Measurements from ENCODE around the gene BAIAP3. TPM values are rescaled to one million over a fixed set of nuclear protein-coding genes. Genes with fewer than 3 reads are reported as not detected.
A peak's percentile ranks its signal among the peaks of the same experiment; 100 is the strongest.
"Not testable (repeated sequence)": the region's sequence is repeated elsewhere in the genome, so short reads cannot be mapped to it uniquely, and the experiment has no call there.

Gene BAIAP3
- total and polyA plus RNA-seq, 2 experiments from 2014 or later = 0.23 to 0.86 TPM

GRCh38 chr16:1293921-1294656 lies 39.4 kb upstream of the BAIAP3 start:
- no peak overlapping the region for H2AFZ ChIP-seq
- no peaks in the 10 kb centered on the region for H3K9me2 ChIP-seq (ENCODE audit: insufficient read depth)
- no peaks in the 10 kb centered on the region for H3F3A ChIP-seq (ENCODE audit: insufficient read depth)
- no peak overlapping the region for H3K9ac ChIP-seq
- WGBS, 2 experiments (ENCODE audit: low coverage in 1 of 2, low lambda C conversion rate in 2 of 2, missing lambda C conversion rate in 2 of 2) = 61 to 62% methylated on average over 11 of the region's 11 CpGs
- peaks cover 35% of the 10 kb centered on the region for H3K27me3 ChIP-seq (replicated peaks; ENCODE audit: insufficient read depth)
- H4K20me1 ChIP-seq (ENCODE audit: insufficient read depth) = no peaks in the 10 kb centered on the region
- DNase-seq = no peak
- H3K4me1 ChIP-seq (ENCODE audit: insufficient read depth) = no peaks in the 10 kb centered on the region
- TF ChIP-seq EZH2 (IDR thresholded peaks at IDR 0.05; ENCODE audit: insufficient read depth, poor library complexity, severe bottlenecking) = no peak
- TF ChIP-seq EZH2phosphoT487 (IDR thresholded peaks at IDR 0.05; ENCODE audit: insufficient read depth, low read depth) = no peak
- no peaks in the 10 kb centered on the region for H3K79me2 ChIP-seq (ENCODE audit: insufficient read depth)
- no peak overlapping the region for H3K4me3 ChIP-seq
- H3K4me2 ChIP-seq (ENCODE audit: unreplicated experiment) = no peak overlapping the region
- no peaks in the 10 kb centered on the region for H3K9me3 ChIP-seq (ENCODE audit: low read depth)
- H3K36me3 ChIP-seq (ENCODE audit: low read depth) = no peaks in the 10 kb centered on the region
- no peak overlapping the region for H3K27ac ChIP-seq
- in situ Hi-C loops (cut with MboI) = no loop called here

GRCh38 chr16:1295465-1295864 lies 38.0 kb upstream of the BAIAP3 start:
- Histone ChIP-seq H3F3A (ENCODE audit: insufficient read depth) (no peaks in the 10 kb centered on the region), H3K4me1 (ENCODE audit: insufficient read depth) (no peaks in the 10 kb centered on the region)

GRCh38 chr16:1296688-1297017 lies 36.8 kb upstream of the BAIAP3 start:
- 0 out of 2 replicates have a peak overlapping the region, but pooled peaks have one; percentile 34 for H3K9ac ChIP-seq
- in situ Hi-C loops (cut with MboI); H3K4me1 ChIP-seq (ENCODE audit: insufficient read depth); H3K79me2 ChIP-seq (ENCODE audit: insufficient read depth); H3K36me3 ChIP-seq (ENCODE audit: low read depth); H3K4me2 ChIP-seq (ENCODE audit: unreplicated experiment); H2AFZ ChIP-seq; H3F3A ChIP-seq (ENCODE audit: insufficient read depth); H3K4me3 ChIP-seq; DNase-seq; H3K27ac ChIP-seq; H4K20me1 ChIP-seq (ENCODE audit: insufficient read depth); H3K9me2 ChIP-seq (ENCODE audit: insufficient read depth); H3K9me3 ChIP-seq (ENCODE audit: low read depth): not testable (repeated sequence)
- H3K27me3 ChIP-seq (replicated peaks; ENCODE audit: insufficient read depth) = peaks cover 19% of the 10 kb centered on the region
- WGBS, 2 experiments (ENCODE audit: low coverage in 1 of 2, low lambda C conversion rate in 2 of 2, missing lambda C conversion rate in 2 of 2) = 73 to 75% methylated on average over 8 of the region's 8 CpGs

More at GRCh38 chr16:1295465-1295864, 38.0 kb upstream of the BAIAP3 start:
- Histone ChIP-seq H3K36me3 (ENCODE audit: low read depth) (no peaks in the 10 kb centered on the region), H3K9me3 (ENCODE audit: low read depth) (no peaks in the 10 kb centered on the region), H3K27ac (no peak overlapping the region), H3K9me2 (ENCODE audit: insufficient read depth) (no peaks in the 10 kb centered on the region), H3K9ac (no peak overlapping the region), H3K4me2 (ENCODE audit: unreplicated experiment) (no peak overlapping the region), H3K4me3 (no peak overlapping the region), H3K27me3 (replicated peaks; ENCODE audit: insufficient read depth) (peaks cover 30% of the 10 kb centered on the region), H3K79me2 (ENCODE audit: insufficient read depth) (no peaks in the 10 kb centered on the region), H4K20me1 (ENCODE audit: insufficient read depth) (no peaks in the 10 kb centered on the region), H2AFZ (no peak overlapping the region)
- 19 to 20% methylated on average over 5 of the region's 5 CpGs for WGBS, 2 experiments (ENCODE audit: low coverage in 1 of 2, low lambda C conversion rate in 2 of 2, missing lambda C conversion rate in 2 of 2)
- in situ Hi-C loops (cut with MboI) = no loop called here
- no peak for DNase-seq
- TF ChIP-seq EZH2 (IDR thresholded peaks at IDR 0.05; ENCODE audit: insufficient read depth, poor library complexity, severe bottlenecking) (no peak), EZH2phosphoT487 (IDR thresholded peaks at IDR 0.05; ENCODE audit: insufficient read depth, low read depth) (no peak)

GRCh38 chr16:1297018-1297696 lies 36.3 kb upstream of the BAIAP3 start:
- peak overlapping the region; percentile 34; the same call in 1 of the 2 replicates for H3K9ac ChIP-seq
- WGBS, 2 experiments (ENCODE audit: low coverage in 1 of 2, low lambda C conversion rate in 2 of 2, missing lambda C conversion rate in 2 of 2) = 38 to 40% methylated on average over 6 of the region's 6 CpGs

More at GRCh38 chr16:1297018-1297696, 36.3 kb upstream of the BAIAP3 start:
- H4K20me1 ChIP-seq (ENCODE audit: insufficient read depth) = no peaks in the 10 kb centered on the region
- no peaks in the 10 kb centered on the region for H3K9me3 ChIP-seq (ENCODE audit: low read depth)
- H3K9me2 ChIP-seq (ENCODE audit: insufficient read depth) = no peaks in the 10 kb centered on the region
- no peak overlapping the region for H3K4me2 ChIP-seq (ENCODE audit: unreplicated experiment)
- in situ Hi-C loops (cut with MboI) = no loop called here
- no peak overlapping the region for H3K27ac ChIP-seq
- H3F3A ChIP-seq (ENCODE audit: insufficient read depth) = no peaks in the 10 kb centered on the region
- H3K4me3 ChIP-seq = no peak overlapping the region
- H3K79me2 ChIP-seq (ENCODE audit: insufficient read depth) = no peaks in the 10 kb centered on the region
- H3K36me3 ChIP-seq (ENCODE audit: low read depth) = no peaks in the 10 kb centered on the region
- no peak for TF ChIP-seq EZH2 (IDR thresholded peaks at IDR 0.05; ENCODE audit: insufficient read depth, poor library complexity, severe bottlenecking)
- no peaks in the 10 kb centered on the region for H3K4me1 ChIP-seq (ENCODE audit: insufficient read depth)
- H2AFZ ChIP-seq = no peak overlapping the region
- peaks cover 19% of the 10 kb centered on the region for H3K27me3 ChIP-seq (replicated peaks; ENCODE audit: insufficient read depth)
- DNase-seq = peak; percentile 84
